GM21528 (cell line): ENCODE results near the gene XPNPEP1.
A peak's percentile ranks its signal among the peaks of the same experiment; 100 is the strongest.

Experiments
- ATAC-seq: cut with Tn5 transposase; IDR thresholded peaks from one replicate; pipeline ENCODE4 v1.9.1; 2021; ENCODE audit warnings: mild to moderate bottlenecking, moderate library complexity; ENCODE audit not compliant: unreplicated experiment, low FRiP score

XPNPEP1 gene

DNA sequence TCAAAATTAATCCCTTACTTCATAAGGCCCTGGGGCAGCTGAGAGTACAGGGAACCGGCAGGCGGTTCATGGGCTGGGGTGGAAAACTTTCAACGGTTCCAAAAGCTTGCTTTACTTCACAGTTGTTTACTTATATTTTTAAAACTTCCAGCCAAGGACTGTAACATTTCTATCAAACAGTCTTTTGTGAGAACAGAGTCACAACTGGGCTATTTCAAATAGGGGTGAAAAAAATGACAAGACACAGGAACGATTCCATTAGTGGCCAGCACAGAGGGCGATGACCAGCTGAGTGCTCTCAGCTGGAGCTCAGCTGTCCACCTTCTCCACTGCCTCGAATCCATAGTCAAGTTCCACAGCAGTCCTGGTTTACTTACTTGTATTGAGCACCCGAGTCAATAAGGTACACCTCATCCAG lies 48.2 kb downstream of the XPNPEP1 start:
- no peak for ATAC-seq

DNA sequence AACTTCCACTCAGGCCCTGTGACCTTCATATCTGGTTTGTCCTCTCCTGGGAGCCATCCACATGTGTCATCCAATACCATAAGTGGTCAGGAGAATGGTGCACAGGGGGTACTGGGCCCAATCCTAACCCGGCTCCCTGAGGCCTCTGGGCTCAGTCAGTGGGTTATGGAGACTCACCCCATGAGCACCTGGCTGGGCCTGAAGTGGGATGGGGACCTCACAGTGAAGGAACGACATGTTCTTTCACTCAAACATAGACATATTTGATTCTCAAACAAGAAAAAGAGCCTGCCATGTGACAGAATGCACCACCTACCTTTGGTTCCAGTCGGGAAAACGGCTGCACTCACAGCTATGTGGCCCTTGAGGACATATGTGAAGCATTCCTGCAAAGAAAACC lies 51.8 kb downstream of the XPNPEP1 start:
- ATAC-seq = no peak

DNA sequence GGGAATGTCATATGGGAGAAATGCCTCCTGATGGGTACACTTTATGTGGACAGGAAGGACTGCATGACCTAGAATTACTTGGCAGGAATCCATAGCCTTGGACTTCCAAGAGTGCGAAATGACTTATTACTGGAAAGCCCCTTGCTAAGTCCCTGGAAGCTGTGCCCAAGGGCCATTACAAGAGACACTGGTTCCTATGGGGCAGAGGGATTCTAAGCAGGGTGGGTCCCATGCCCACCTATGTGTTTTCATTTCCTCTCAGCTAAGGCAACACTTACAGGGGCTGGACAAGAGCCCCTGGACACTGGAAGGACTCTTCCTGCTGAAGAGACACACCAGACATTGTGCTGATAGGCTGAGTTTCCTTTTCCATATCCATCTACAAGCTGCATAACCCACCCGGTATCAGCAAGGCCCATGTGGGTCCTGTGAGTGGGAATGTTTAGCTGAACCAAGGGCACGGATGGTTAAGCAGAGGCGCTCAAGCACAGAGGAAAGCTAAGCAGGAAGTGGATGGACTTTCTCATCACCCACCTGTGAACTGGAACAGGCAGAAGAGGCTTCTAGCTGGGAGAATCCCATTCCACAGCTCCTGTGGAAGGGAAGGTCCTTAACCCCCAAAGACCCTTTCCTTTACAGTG lies 56.2 kb downstream of the XPNPEP1 start:
- no peak for ATAC-seq

DNA sequence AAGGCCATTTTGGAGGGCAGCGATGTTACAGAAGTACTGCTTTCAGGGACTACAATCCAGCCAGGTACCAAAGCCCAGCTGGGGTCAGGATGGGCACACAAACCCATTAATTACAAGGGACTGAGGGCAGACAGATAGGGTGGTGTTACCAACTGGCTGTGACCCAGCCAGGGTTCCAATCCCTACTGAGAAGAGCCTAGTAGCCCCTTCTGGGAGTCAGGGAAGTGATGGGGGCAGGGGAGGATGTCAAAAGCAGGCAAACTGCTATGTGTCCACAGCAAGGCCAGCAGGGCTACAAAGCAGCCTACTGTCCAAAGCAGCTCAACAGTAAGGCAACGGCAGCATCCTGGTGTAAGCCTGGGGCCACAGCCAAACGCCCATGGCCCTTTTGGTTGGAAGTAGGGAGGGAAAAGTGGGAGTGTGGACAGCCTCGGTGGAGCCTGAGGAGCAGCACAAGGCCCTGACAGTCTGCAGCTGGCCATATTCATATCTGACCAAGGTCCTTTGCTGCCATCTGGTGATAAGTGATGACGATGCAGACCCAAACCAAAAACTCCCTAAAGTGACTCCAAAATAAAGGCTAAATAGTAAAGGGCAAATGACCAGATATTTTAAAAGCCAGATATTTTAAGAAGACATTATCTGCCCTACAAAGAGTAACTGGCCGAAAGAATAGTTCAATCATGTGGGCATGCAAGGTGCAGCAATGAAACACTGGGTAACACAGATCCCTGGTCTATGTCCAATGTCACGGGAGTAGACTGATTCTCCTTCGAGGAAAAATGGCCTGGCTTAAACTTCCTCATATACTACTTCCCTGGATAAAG lies 56.9 kb downstream of the XPNPEP1 start:
- no peak for ATAC-seq

DNA sequence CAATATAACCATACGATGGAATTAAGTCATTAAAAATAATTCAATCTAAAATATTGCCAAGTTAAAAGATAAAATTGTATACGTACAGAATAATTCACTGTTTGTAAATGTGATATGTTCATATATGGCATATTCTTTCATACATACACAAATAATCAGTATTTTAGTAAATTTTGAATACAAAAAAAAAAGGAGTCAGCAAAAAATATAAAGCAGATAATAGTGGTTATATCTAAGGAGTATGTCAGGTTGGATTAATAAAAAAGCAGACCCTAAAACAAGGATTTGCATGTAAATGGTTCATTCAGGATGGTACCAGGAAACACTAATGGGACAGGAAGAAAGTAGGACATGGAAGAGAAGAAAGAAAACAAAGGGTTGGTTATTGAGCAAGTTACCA lies 59.5 kb downstream of the XPNPEP1 start:
- ATAC-seq = no peak

DNA sequence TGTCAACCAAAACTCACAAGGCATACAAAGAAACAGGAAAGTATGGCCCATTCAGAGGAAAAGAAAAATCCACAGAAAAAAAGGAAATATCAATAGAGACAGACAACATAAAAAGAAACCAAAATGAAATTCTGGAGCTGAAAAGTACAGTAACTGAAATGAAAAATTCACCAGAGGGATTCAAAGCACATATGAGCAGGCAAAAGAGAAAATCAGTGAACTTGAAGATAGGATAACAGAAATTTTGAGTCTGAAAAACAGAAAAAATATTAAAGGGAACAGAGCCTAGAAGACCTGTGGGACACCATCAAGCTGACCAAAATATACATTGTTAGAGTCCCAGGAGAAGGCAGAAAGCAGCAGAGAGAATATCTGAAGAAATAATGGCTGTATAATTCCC lies 60.6 kb downstream of the XPNPEP1 start:
- no peak for ATAC-seq

DNA sequence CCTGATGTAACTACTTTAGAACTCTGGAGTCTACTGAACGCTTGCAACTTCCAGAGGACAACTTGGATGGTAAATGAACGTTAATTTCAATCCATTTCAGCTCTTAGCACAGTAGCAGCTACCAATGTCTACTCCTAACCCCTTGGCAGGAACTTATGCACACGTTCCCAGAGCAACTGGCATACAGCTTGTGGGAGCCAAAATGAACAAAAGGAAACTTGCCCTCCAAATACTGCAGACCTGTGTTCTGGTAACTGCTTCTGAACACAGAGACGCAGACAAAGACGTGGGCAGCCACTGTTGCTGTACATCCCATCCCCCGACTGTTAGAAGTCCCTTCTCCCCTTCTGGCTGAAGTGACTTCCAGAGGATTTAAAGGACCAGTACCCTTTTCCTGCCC lies 61.3 kb downstream of the XPNPEP1 start:
- no peak for ATAC-seq

DNA sequence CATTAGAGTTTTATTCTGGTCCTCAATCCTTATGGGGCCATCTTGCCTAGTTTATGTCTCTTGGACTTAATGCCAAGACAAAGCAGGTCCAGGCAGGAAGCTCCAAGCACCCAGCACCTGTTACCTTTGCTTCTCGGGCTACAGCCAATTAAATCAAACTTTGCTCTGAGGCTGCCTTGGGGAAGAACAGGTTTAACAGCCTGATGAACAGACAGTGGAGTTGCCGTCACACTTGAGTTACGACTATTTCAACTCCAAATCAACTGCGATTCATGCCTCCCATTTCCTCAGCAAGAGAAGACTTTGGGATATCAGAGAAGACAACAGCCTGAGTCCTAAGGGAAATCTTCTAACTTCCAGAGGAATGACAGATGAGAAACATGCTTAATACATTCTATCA lies 62.2 kb downstream of the XPNPEP1 start:
- ATAC-seq = no peak

DNA sequence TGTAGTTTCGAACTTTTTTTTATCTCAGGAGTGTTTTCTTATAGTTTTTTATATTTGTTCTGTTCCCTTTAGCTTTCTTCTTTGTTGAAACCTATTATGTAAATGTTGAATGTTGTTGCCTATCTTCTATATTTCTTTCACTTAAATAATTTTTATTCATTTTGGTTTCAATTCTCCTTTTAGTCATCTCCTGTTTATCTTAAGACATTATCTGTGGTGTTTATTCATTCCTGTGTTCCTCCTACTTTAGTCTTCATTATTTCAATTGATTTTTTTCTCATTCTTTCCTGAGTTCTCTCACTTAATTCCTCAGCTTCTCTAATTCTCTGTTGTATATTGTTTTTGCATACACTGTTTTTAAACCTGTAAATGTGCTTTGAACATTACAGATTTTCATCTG lies 64.1 kb downstream of the XPNPEP1 start:
- ATAC-seq = no peak

DNA sequence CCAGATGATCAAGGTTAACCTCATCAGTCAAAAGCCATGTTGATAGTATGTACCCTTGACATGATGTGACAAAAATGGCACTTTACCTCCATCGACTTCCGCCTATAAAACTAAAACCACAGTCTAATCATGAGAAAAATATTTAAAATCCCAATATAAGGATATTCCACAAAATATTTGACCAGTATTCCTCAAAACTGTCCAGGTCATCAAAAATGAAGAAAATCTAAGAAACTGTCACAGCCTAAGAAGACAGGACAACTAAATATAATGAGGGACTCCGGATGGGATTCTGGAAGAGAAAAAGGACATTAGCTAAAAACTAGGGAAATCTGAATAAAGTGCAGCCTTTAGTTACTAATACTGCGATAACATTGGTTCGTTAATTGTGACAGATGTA lies 67.6 kb downstream of the XPNPEP1 start:
- no peak for ATAC-seq

DNA sequence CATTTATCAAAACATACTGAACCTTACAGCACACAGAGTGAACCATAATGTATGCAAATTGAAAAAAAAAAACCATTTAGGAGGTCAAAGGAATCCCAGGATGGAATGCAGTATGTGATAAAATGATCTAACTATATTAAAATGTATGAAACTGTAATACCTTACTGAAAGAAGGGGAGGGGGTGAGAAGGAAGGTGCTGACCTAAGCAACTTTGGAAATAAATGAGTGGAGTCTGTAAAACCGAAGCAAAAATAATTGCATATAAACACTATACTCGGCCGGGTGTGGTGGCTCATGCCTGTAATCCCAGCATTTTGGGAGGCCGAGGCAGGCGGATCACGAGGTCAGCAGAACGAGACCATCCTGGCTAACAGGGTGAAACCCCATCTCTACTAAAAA lies 69.4 kb downstream of the XPNPEP1 start:
- ATAC-seq = no peak

DNA sequence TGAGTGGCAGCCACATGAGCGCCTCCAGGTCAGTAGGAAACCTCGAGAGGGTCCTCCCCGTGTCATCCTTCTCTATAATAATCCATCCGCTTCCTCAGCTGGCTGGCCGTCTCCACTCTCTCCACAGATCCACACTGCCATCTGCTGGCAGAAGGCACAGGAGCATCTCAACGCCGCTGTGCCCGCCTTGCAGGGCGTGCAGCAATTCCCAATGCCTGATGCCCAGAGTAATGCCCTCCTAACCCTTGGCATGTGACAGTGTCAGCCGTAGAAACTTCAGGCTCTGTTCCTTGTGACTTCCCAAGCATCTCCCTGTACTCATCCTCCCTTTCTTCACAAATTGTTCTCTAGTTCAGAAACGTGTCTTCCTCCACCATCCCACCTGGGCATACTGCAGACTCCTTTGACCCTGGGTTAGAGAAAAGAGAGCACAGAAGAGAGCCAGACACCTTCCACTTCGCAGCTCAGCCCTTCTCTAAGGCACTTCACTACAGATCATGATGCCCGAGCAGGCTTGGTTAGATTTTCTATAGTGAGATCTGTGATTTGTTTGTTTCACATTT lies 70.8 kb downstream of the XPNPEP1 start:
- ATAC-seq = peak; percentile 88

DNA sequence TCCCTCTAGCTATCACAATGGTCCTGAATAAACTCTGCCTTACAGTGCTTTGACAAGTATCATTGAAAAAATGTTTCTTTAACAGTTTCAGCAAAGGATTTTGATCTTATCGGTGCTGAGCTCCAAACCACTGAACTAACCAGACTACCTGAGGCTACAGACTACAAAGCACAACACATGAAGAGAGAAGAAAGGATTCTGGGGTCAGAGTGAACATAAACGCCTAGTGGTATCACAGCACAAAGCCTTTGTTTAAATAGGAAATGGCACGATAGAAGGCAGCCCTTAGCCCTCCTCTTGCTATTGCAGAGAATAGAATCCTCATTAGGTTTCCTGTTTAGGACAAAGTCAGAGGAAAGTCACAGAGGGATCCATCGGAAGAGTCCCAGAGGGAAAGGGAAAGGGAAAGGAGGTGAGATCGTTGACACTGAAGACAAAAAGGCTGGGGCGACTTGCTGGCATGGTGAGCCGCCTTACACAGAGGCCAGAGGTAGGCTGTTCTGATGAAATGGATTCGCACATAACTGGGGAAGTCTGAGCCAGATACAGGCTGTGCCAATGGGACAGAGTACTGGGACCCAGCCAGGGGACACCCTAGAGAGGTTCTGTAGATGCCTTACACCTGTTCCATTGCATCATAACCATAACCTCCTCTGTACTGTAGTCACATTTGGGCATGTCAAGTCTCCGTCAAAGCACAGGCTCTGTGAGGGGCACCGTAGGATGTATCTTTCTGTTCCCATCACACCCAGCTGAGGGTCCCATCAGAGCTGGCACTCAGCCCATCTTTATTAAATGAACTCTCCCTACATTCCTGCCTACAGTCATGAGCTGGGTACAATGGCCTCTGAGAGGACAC lies 71.5 kb downstream of the XPNPEP1 start:
- ATAC-seq = peak; percentile 19

DNA sequence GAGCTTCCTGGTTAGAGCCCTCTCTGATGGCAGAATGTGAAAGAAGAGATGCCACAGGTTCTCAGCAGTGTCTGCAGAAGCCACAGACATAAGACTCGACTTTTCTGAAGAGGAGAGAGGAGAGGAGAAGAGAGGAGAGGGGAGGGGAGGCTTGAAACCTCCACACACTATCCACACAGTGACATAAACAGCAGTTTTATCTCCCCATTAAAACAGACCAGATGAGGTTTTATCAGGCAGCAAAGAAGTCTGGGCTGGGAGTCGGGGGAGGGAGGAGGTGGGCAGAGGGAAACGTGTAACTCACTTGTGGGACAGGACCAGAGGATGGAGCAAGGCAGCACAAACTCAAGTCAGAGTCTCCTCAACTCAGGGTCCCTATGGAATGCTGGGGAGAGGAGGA lies 76.5 kb downstream of the XPNPEP1 start:
- no peak for ATAC-seq

DNA sequence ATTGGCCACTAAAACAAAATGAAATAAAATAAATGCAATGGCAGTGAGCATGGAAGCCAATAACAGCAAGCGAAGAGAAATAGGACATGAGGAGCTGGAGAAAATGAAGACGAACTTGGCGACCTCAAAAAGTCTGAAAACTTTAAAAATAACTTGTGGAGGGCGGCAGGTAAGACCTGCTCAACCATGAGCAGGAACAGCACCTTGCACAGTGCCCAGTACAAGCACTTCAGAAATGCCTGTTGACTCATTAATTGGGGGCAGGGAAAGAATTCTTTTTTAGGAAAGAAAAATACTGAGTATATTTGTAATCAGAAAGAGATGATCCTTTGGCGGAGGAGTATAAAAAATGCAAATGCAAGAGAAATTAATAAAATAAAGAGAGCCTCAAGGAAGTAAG lies 78.0 kb downstream of the XPNPEP1 start:
- no peak for ATAC-seq

DNA sequence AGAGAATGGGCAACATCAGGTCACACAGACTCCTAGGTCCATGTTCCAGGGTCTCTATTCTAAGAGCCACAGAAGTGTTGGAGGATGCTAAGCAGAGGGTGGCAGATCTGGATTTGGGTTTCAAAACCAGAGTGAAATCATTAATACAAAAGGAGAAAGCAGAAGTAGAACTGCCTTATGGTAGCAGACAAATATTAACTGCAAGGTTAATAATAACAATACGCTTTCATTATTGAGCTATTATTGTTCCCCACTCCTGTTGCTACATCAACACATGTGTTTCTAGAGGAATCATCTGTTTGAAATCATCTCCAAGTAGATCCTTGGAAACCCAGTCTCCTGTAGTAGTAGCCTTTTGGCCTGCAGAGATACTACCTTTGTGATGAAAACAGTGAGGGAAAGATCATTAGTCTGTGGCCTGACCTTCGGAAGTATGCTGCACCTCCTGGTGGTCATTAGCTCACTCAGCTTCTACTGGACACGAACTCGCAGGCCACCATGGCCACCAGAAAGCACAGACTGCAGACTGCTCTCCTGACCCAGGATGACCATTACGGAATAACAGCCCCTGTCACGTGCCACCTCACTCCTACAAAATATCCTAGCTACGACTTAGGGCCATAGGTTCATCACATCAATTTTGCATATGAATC lies 84.6 kb downstream of the XPNPEP1 start:
- no peak for ATAC-seq

DNA sequence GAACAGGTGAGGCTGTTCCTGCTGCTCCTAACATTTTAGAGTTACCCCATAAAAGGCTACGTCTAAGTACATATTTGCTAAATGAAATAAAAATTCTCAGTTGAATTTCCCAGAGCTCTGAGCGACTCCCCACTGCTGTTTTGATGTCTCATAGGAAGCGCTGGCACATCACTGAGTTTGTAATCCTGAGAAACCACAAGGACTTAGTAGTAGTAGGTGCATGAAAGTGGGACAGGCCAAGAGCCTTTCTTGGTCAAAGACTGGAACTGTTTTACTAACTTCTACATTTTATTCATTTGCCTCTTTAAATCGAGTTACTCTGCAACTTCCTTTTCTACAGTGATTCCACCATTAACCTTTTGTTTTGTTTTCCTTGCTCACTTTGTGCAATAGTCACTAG lies 85.9 kb downstream of the XPNPEP1 start:
- no peak for ATAC-seq

DNA sequence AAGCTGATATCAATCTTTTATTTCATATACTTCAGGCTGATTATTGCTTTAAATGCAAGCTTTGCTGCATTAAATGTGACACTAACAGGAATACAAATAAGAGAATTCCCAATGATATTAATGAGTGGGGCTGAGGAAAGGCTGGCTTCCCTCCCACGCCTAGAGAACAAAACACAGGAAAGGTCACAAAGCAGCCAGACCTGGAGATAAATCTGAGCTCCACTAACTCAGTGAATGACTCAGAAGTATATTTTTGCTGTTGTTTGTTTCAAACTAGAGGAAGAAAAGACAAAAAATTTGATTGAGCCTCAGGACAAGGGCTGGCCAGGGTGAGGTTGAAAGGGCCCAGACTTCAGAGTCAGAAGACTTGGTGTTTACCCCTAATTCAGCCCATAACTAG lies 88.1 kb downstream of the XPNPEP1 start:
- ATAC-seq = no peak

DNA sequence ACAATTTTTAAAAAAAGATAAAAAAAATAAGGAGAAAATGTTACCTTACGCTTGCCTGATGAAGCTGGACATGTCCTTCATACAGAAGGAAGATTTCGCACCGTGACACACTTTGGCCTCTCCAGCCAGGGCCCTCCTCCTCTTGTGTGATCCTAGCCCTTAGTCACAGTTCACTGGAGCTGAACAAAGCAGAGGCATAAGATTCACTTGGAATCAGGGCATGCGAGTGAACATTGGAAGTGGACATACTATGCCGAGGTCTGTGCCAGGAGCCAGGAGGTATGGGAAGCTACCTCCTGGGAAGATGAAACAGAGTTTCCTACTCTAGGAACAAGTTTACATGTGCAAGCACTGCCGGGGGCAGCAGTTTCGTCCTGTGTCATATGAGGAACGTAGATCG lies 91.5 kb downstream of the XPNPEP1 start:
- ATAC-seq = no peak

DNA sequence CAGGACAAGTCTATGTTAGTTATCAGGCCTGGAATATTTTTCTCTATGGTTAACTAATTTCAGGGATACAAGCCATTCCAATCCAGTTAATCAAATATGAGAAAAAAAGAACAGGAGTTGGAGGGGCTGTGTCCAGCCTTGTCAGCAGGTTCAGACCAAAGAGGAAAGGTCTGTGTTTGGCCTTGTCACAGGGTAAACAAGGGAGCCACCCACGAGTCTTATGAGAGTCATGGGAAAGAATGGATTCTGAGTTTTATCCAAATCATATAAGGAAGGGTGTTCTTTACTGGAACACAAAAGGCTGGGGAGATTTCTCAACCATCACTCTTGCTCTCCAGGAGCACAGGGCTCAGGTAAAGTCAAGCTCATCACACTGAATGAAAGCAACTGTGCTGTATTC lies 99.1 kb downstream of the XPNPEP1 start:
- ATAC-seq = no peak

DNA sequence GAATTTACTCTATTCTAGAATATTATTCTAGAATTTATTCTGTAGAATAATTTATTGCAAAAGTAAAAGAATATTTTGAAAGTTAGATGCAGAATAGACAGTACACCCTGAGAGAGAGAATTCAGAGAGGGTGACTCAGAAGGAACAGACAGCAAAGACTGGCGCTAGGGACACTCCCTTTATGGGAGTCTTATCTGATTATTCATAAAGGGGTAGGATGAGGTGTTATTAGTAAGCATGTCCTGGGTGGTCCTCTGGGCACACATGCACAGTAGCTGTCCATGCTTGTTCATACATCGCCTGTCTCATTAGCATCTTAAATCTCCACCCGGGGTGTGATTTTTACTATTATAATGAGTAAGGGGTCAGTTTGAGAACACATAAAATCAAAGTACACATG lies 100.1 kb downstream of the XPNPEP1 start:
- ATAC-seq = no peak
